ENCODE results near the gene MPP7.

DNA sequence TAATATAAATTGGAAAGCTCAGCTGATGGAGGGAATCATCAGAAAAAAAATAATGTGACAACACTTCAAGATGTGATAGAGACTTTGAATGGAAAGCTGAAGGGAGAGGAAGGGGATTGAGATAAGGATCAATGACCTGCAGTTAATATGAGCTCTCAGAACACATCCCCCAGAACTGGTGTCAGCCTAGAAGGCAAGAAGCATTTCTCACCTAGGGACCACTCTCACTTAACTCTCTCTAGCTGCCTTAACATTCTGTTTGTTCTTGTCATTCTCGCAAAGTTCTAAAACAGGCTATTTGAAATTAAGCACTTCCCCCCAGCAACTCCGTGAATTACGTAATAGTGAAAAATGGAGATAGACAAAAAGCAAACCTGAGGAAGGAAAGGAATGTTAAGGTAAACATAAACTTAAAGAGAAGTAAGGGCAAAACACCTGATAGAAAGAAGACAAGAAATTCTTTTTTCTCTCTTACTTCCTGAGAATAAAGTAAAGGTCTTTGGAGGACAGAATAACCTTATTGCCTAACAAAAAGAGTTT is 1.2 kb upstream of the MPP7 start:
- TF ChIP-seq POLR2AphosphoS5 (IDR thresholded peaks at IDR 0.05; ENCODE audit: low read depth, low read length) (no peak), POU2F2 (IDR thresholded peaks at IDR 0.05; ENCODE audit: low read depth, low read length) (no peak), POLR2A (IDR thresholded peaks at IDR 0.05; ENCODE audit: low read depth, low read length) (no peak), TAF1 (IDR thresholded peaks at IDR 0.05; ENCODE audit: low read depth, low read length) (no peak)

All from GM12891 (cell line).